Osteocyte (in vitro differentiated cells): ENCODE measurements around the gene APOC3. TPM values are rescaled to one million over a fixed set of nuclear protein-coding genes. Genes with fewer than 3 reads are reported as not detected.

Source experiments
- DNase-seq: peaks from one replicate; pipeline ENCODE4 v3.0.0; 2021; ENCODE audit warnings: mixed read lengths; ENCODE audit not compliant: unreplicated experiment; ENCODE audit errors: extremely low spot score
- H3K27ac Mint-ChIP-seq: one replicate; pipeline ENCODE4 v1.8.0; 2021; ENCODE audit warnings: mild to moderate bottlenecking, mixed read lengths; ENCODE audit not compliant: unreplicated experiment
- H3K27me3 Mint-ChIP-seq: one replicate; pipeline ENCODE4 v1.8.0; 2021; ENCODE audit warnings: mixed read lengths; ENCODE audit not compliant: unreplicated experiment
- H3K36me3 Mint-ChIP-seq: one replicate; pipeline ENCODE4 v1.8.0; 2021; ENCODE audit warnings: mixed read lengths; ENCODE audit not compliant: unreplicated experiment
- H3K4me1 Mint-ChIP-seq: one replicate; pipeline ENCODE4 v1.8.0; 2021; ENCODE audit warnings: mixed read lengths; ENCODE audit not compliant: unreplicated experiment
- H3K4me3 Mint-ChIP-seq: one replicate; pipeline ENCODE4 v1.8.0; 2021; ENCODE audit warnings: mild to moderate bottlenecking, moderate library complexity, mixed read lengths; ENCODE audit not compliant: unreplicated experiment
- H3K9me3 Mint-ChIP-seq: one replicate; pipeline ENCODE4 v1.8.0; 2021; ENCODE audit warnings: mixed read lengths; ENCODE audit not compliant: unreplicated experiment
- total RNA-seq: library from RNA; stranded (reverse); gene quantifications from 2 replicates; pipeline ENCODE4 v1.2.1, GENCODE V29; 2021
- TF ChIP-seq, protein P1 (sequence below): fragments of 200-600 bp; sonication (generic); IDR thresholded peaks from 2 replicates; pipeline ENCODE4 v1.5.0; 2021; ENCODE audit warnings: antibody characterized with exemption, mild to moderate bottlenecking, moderate library complexity

APOC3 gene
- total RNA-seq, 1 donor from 2014 or later: not detected

DNA sequence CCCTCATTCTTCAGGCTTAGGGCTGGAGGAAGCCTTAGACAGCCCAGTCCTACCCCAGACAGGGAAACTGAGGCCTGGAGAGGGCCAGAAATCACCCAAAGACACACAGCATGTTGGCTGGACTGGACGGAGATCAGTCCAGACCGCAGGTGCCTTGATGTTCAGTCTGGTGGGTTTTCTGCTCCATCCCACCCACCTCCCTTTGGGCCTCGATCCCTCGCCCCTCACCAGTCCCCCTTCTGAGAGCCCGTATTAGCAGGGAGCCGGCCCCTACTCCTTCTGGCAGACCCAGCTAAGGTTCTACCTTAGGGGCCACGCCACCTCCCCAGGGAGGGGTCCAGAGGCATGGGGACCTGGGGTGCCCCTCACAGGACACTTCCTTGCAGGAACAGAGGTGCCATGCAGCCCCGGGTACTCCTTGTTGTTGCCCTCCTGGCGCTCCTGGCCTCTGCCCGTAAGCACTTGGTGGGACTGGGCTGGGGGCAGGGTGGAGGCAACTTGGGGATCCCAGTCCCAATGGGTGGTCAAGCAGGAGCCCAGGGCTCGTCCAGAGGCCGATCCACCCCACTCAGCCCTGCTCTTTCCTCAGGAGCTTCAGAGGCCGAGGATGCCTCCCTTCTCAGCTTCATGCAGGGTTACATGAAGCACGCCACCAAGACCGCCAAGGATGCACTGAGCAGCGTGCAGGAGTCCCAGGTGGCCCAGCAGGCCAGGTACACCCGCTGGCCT lies 641 bp downstream of the APOC3 start:
- peaks cover 18% of the 10 kb centered on the region for H3K4me1 Mint-ChIP-seq
- H3K27ac Mint-ChIP-seq: no peak overlapping the region
- no peak overlapping the region for H3K4me3 Mint-ChIP-seq
- no peaks in the 10 kb centered on the region for H3K36me3 Mint-ChIP-seq
- H3K27me3 Mint-ChIP-seq: no peaks in the 10 kb centered on the region
- TF ChIP-seq, protein P1, sequence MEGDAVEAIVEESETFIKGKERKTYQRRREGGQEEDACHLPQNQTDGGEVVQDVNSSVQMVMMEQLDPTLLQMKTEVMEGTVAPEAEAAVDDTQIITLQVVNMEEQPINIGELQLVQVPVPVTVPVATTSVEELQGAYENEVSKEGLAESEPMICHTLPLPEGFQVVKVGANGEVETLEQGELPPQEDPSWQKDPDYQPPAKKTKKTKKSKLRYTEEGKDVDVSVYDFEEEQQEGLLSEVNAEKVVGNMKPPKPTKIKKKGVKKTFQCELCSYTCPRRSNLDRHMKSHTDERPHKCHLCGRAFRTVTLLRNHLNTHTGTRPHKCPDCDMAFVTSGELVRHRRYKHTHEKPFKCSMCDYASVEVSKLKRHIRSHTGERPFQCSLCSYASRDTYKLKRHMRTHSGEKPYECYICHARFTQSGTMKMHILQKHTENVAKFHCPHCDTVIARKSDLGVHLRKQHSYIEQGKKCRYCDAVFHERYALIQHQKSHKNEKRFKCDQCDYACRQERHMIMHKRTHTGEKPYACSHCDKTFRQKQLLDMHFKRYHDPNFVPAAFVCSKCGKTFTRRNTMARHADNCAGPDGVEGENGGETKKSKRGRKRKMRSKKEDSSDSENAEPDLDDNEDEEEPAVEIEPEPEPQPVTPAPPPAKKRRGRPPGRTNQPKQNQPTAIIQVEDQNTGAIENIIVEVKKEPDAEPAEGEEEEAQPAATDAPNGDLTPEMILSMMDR: no peak
- no peaks in the 10 kb centered on the region for H3K9me3 Mint-ChIP-seq
- DNase-seq: no peak

DNA sequence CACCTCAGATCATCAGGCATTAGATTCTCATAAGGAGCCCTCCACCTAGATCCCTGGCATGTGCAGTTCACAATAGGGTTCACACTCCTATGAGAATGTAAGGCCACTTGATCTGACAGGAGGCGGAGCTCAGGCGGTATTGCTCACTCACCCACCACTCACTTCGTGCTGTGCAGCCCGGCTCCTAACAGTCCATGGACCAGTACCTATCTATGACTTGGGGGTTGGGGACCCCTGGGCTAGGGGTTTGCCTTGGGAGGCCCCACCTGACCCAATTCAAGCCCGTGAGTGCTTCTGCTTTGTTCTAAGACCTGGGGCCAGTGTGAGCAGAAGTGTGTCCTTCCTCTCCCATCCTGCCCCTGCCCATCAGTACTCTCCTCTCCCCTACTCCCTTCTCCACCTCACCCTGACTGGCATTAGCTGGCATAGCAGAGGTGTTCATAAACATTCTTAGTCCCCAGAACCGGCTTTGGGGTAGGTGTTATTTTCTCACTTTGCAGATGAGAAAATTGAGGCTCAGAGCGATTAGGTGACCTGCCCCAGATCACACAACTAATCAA lies 2.2 kb downstream of the APOC3 start:
- no peaks in the 10 kb centered on the region for H3K9me3 Mint-ChIP-seq

DNA sequence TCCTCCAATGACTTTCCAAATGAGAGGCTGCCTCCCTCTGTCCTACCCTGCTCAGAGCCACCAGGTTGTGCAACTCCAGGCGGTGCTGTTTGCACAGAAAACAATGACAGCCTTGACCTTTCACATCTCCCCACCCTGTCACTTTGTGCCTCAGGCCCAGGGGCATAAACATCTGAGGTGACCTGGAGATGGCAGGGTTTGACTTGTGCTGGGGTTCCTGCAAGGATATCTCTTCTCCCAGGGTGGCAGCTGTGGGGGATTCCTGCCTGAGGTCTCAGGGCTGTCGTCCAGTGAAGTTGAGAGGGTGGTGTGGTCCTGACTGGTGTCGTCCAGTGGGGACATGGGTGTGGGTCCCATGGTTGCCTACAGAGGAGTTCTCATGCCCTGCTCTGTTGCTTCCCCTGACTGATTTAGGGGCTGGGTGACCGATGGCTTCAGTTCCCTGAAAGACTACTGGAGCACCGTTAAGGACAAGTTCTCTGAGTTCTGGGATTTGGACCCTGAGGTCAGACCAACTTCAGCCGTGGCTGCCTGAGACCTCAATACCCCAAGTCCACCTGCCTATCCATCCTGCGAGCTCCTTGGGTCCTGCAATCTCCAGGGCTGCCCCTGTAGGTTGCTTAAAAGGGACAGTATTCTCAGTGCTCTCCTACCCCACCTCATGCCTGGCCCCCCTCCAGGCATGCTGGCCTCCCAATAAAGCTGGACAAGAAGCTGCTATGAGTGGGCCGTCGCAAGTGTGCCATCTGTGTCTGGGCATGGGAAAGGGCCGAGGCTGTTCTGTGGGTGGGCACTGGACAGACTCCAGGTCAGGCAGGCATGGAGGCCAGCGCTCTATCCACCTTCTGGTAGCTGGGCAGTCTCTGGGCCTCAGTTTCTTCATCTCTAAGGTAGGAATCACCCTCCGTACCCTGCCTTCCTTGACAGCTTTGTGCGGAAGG lies 2.9 kb downstream of the APOC3 start:
- TF ChIP-seq, protein P1: no peak
- Mint-ChIP-seq H3K4me3 (no peak overlapping the region), H3K36me3 (no peaks in the 10 kb centered on the region), H3K27me3 (no peaks in the 10 kb centered on the region), H3K4me1 (peaks cover 20% of the 10 kb centered on the region), H3K27ac (no peak overlapping the region), H3K9me3 (no peaks in the 10 kb centered on the region)
- DNase-seq: no peak

More for the DNA sequence above, 2.2 kb downstream of the APOC3 start:
- TF ChIP-seq, protein P1: no peak
- no peaks in the 10 kb centered on the region for H3K27me3 Mint-ChIP-seq
- H3K36me3 Mint-ChIP-seq: no peaks in the 10 kb centered on the region
- no peak overlapping the region for H3K4me3 Mint-ChIP-seq
- DNase-seq: no peak
- H3K27ac Mint-ChIP-seq: no peak overlapping the region
- H3K4me1 Mint-ChIP-seq: peaks cover 20% of the 10 kb centered on the region

DNA sequence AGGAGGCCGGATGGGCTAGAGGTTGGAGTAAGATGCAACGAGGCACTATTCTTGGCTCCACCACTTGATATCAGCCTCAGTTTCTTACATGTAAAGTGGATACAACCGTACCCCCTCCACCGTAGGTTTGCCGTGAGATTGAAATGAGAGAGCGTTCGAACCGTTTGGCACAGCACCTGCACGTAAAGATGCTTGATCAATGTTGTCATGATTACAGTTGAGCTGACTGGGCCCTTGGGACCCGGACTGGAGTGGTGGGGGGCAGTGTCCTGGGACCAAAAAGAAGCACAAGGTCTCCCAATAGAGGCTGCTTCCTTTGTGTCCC lies 3.7 kb downstream of the APOC3 start:
- Mint-ChIP-seq H3K4me3 (no peak overlapping the region), H3K9me3 (no peaks in the 10 kb centered on the region), H3K4me1 (peaks cover 16% of the 10 kb centered on the region), H3K27ac (no peak overlapping the region), H3K36me3 (no peaks in the 10 kb centered on the region), H3K27me3 (no peaks in the 10 kb centered on the region)
- TF ChIP-seq, protein P1: no peak
- DNase-seq: no peak
